Prostate gland (tissue), 2 donors: ENCODE data around the gene SPG7. TPM values are rescaled to one million over a fixed set of nuclear protein-coding genes. Genes with fewer than 3 reads are reported as not detected.

Source experiments
- DNase-seq: peaks from one replicate; pipeline ENCODE4 v3.0.0-alpha.2; 2019; ENCODE audit warnings: low spot score
- H3K27ac ChIP-seq, 2 donors: fragments of 200-600 bp; sonication (generic); 2 replicates each; pipeline ENCODE4 v1.5.1; 2017 to 2019
- H3K27me3 ChIP-seq: fragments of 200-600 bp; sonication (generic); replicated peaks from 2 replicates; pipeline ENCODE4 v1.5.1; 2019; ENCODE audit not compliant: insufficient read depth
- H3K36me3 ChIP-seq, 2 donors: fragments of 200-600 bp; sonication (generic); 1 replicate in 1 of 2; 2 replicates in 1 of 2; pipeline versions ENCODE4 v1.5.1 to v1.8.1; 2017 to 2019
- H3K4me1 ChIP-seq: fragments of 200-600 bp; sonication (generic); replicated peaks from 2 replicates; pipeline ENCODE4 v1.5.1; 2019
- H3K4me3 ChIP-seq, 2 donors: fragments of 200-600 bp; sonication (generic); 2 replicates each; pipeline ENCODE4 v1.5.1; 2017 to 2019
- H3K9me3 ChIP-seq: fragments of 200-600 bp; sonication (generic); 2 replicates; pipeline ENCODE4 v1.5.1; 2017
- CTCF ChIP-seq, 4 experiments: fragments of 200-600 bp in 2 of 4; fragments of 450-650 bp in 2 of 4; sonication (generic) in 2 of 4; IDR thresholded peaks; 1 replicate in 3 of 4; 2 replicates in 1 of 4; pipeline ENCODE4 v1.5.1; 2016 to 2019; ENCODE audit warnings: antibody characterized with exemption in 4 of 4, mild to moderate bottlenecking in 2 of 4, moderate library complexity in 2 of 4
- POLR2A ChIP-seq: fragments of 450-650 bp; IDR thresholded peaks from one replicate; pipeline ENCODE4 v1.6.1; 2016; ENCODE audit warnings: antibody characterized with exemption, mild to moderate bottlenecking
- POLR2AphosphoS5 ChIP-seq: sonication (generic); formaldehyde crosslinking; IDR thresholded peaks from one replicate; pipeline ENCODE4 v1.6.1; 2017; ENCODE audit warnings: antibody characterized with exemption
- WGBS: methylation state at CpG from one replicate; pipeline ENCODE4 v1.1.5; 2018; 5-methylcytosine and 5-hydroxymethylcytosine counted together
- intact Hi-C: fragments of 100-400 bp; cut with DNase I; formaldehyde crosslinking; loops from one replicate; pipeline ENCODE4 v1.14.2; 2022
- total RNA-seq, 2 donors: library from RNA; depleted of rRNA; stranded (reverse); fragments of >200 nt; gene quantifications; one replicate each; pipeline ENCODE4 v1.1.0, GENCODE V29; 2016

SPG7 gene
- total RNA-seq, 2 donors from 2014 or later: 128 to 165 TPM

- no peak overlapping the region for H3K27ac ChIP-seq
- no peak overlapping the region for H3K4me3 ChIP-seq
- intact Hi-C loops: no loop called here
- no peaks in the 10 kb centered on the region for H3K36me3 ChIP-seq
- no peaks in the 10 kb centered on the region for H3K9me3 ChIP-seq
- H3K27me3 ChIP-seq: no peaks in the 10 kb centered on the region
- no peaks in the 10 kb centered on the region for H3K4me1 ChIP-seq
- TF ChIP-seq POLR2AphosphoS5: no peak
- TF ChIP-seq POLR2A: no peak
- TF ChIP-seq CTCF (IDR thresholded peaks at IDR 0.05): no peak
- no peak for DNase-seq
- 90% methylated on average over 24 of the region's 25 CpGs for WGBS
These were observed 88.0 kb downstream of the SPG7 start for GRCh38 chr16:89596061-89596689.

- TF ChIP-seq CTCF (IDR thresholded peaks at IDR 0.05): no peak
- no peak for TF ChIP-seq POLR2A
- TF ChIP-seq POLR2AphosphoS5: no peak
These were observed 88.9 kb downstream of the SPG7 start for GRCh38 chr16:89596957-89597649.

GRCh38 chr16:89598199-89598598 lies 90.0 kb downstream of the SPG7 start:
- H3K4me3 ChIP-seq: no peak overlapping the region
- H3K4me1 ChIP-seq: no peaks in the 10 kb centered on the region
- WGBS: 59% methylated on average over 13 of the region's 14 CpGs
- no peaks in the 10 kb centered on the region for H3K27me3 ChIP-seq
- no peak overlapping the region for H3K27ac ChIP-seq
- intact Hi-C loops: no loop called here
- H3K9me3 ChIP-seq: no peaks in the 10 kb centered on the region
- DNase-seq: no peak
- no peaks in the 10 kb centered on the region for H3K36me3 ChIP-seq
- TF ChIP-seq POLR2AphosphoS5 (no peak), CTCF (IDR thresholded peaks at IDR 0.05) (no peak), POLR2A (no peak)

More at GRCh38 chr16:89596957-89597649, 88.9 kb downstream of the SPG7 start:
- no peaks in the 10 kb centered on the region for H3K36me3 ChIP-seq
- no peaks in the 10 kb centered on the region for H3K27me3 ChIP-seq
- intact Hi-C loops: no loop called here
- no peak for DNase-seq
- no peaks in the 10 kb centered on the region for H3K9me3 ChIP-seq
- no peaks in the 10 kb centered on the region for H3K4me1 ChIP-seq
- WGBS: 86% methylated on average over 18 of the region's 19 CpGs
- H3K27ac ChIP-seq: no peak overlapping the region
- H3K4me3 ChIP-seq: no peak overlapping the region

GRCh38 chr16:89599451-89599858 lies 91.3 kb downstream of the SPG7 start:
- Histone ChIP-seq H3K27ac (no peak overlapping the region), H3K27me3 (no peaks in the 10 kb centered on the region), H3K4me1 (no peaks in the 10 kb centered on the region), H3K4me3 (no peak overlapping the region), H3K36me3 (no peaks in the 10 kb centered on the region), H3K9me3 (no peaks in the 10 kb centered on the region)
- intact Hi-C loops: no loop called here
- 53% methylated on average over 8 of the region's 8 CpGs for WGBS
- no peak for DNase-seq
- peak in 1 of 4 experiments; percentile 21 for TF ChIP-seq CTCF (IDR thresholded peaks at IDR 0.05)
- no peak for TF ChIP-seq POLR2AphosphoS5

GRCh38 chr16:89599902-89600301 lies 91.7 kb downstream of the SPG7 start:
- Histone ChIP-seq H3K9me3 (no peaks in the 10 kb centered on the region), H3K27ac (no peak overlapping the region), H3K4me1 (no peaks in the 10 kb centered on the region), H3K4me3 (no peak overlapping the region), H3K36me3 (no peaks in the 10 kb centered on the region), H3K27me3 (no peaks in the 10 kb centered on the region)
- DNase-seq: no peak
- no peak for TF ChIP-seq POLR2A
- no peak for TF ChIP-seq CTCF (IDR thresholded peaks at IDR 0.05)
- TF ChIP-seq POLR2AphosphoS5: no peak
- WGBS: 72% methylated on average over 10 of the region's 10 CpGs
- intact Hi-C loops: no loop called here
